GM23338 (cell line): ENCODE measurements around the gene WDHD1. TPM values are rescaled to one million over a fixed set of nuclear protein-coding genes. Genes with fewer than 3 reads are reported as not detected.

Experiments used
- ATAC-seq: fragments of 200-7000 bp; cut with Tn5 transposase; 3 replicates; pipeline ENCODE4 v1.9.1; 2020
- DNase-seq: peaks from one replicate; pipeline ENCODE4 v3.0.0-alpha.2; 2015; ENCODE audit warnings: low spot score
- H2AFZ ChIP-seq: fragments of 200-600 bp; sonication (generic); 2 replicates; pipeline ENCODE4 v1.8.0; 2016; ENCODE audit warnings: antibody characterized with exemption, mild to moderate bottlenecking, moderate library complexity
- H3F3A ChIP-seq: fragments of 200-600 bp; sonication (generic); replicated peaks from 2 replicates; pipeline ENCODE4 v1.8.0; 2017; ENCODE audit warnings: antibody characterized with exemption, mixed run types, low read depth
- H3K27ac ChIP-seq: fragments of 200-600 bp; sonication (generic); 2 replicates; pipeline ENCODE4 v1.6.1; 2016; ENCODE audit warnings: low read depth
- H3K27me3 ChIP-seq: fragments of 200-600 bp; sonication (generic); 2 replicates; pipeline ENCODE4 v1.8.0; 2016; ENCODE audit warnings: mild to moderate bottlenecking, mixed run types, moderate library complexity; ENCODE audit not compliant: insufficient read depth
- H3K36me3 ChIP-seq: fragments of 200-600 bp; sonication (generic); 2 replicates; pipeline ENCODE4 v1.8.0; 2016; ENCODE audit warnings: mild to moderate bottlenecking; ENCODE audit not compliant: insufficient read depth
- H3K4me1 ChIP-seq: fragments of 200-600 bp; sonication (generic); 2 replicates; pipeline ENCODE4 v1.8.0; 2016; ENCODE audit warnings: mild to moderate bottlenecking, moderate library complexity; ENCODE audit not compliant: insufficient read depth
- H3K4me2 ChIP-seq: fragments of 200-600 bp; sonication (generic); 2 replicates; pipeline ENCODE4 v1.7.1; 2017; ENCODE audit warnings: mixed run types
- H3K4me3 ChIP-seq: fragments of 200-600 bp; sonication (generic); 2 replicates; pipeline ENCODE4 v1.6.1; 2016; ENCODE audit warnings: mixed run types
- H3K79me2 ChIP-seq: fragments of 200-600 bp; sonication (generic); replicated peaks from 2 replicates; pipeline ENCODE4 v1.8.0; 2017; ENCODE audit warnings: mild to moderate bottlenecking; ENCODE audit not compliant: insufficient read depth
- H3K9me2 ChIP-seq: fragments of 200-600 bp; sonication (generic); 2 replicates; pipeline ENCODE4 v1.8.0; 2017; ENCODE audit not compliant: insufficient read depth
- H4K20me1 ChIP-seq: fragments of 200-600 bp; sonication (generic); replicated peaks from 2 replicates; pipeline ENCODE4 v1.8.0; 2017; ENCODE audit warnings: mild to moderate bottlenecking; ENCODE audit not compliant: insufficient read depth
- H3K27ac Mint-ChIP-seq: 2 replicates; pipeline ENCODE4 v1.8.0; 2020; ENCODE audit warnings: inconsistent platforms, mild to moderate bottlenecking, moderate library complexity, mixed read lengths
- H3K27me3 Mint-ChIP-seq: 3 replicates; pipeline ENCODE4 v1.8.0; 2022; ENCODE audit warnings: low read depth, mild to moderate bottlenecking, moderate library complexity, mixed read lengths, inconsistent platforms; ENCODE audit not compliant: insufficient read depth, poor library complexity
- H3K36me3 Mint-ChIP-seq: 3 replicates; pipeline ENCODE4 v1.8.0; 2021; ENCODE audit warnings: low read depth, mild to moderate bottlenecking, inconsistent platforms, moderate library complexity, mixed read lengths
- H3K4me1 Mint-ChIP-seq: 3 replicates; pipeline ENCODE4 v1.8.0; 2020; ENCODE audit warnings: mild to moderate bottlenecking, inconsistent platforms, mixed read lengths
- H3K4me3 Mint-ChIP-seq: 3 replicates; pipeline ENCODE4 v1.8.0; 2021; ENCODE audit warnings: moderate library complexity, mild to moderate bottlenecking, inconsistent platforms, mixed read lengths
- H3K9me3 Mint-ChIP-seq: 3 replicates; pipeline ENCODE4 v1.8.0; 2020; ENCODE audit warnings: moderate library complexity, mild to moderate bottlenecking, inconsistent platforms, mixed read lengths
- CTCF ChIP-seq, 2 experiments: fragments of 200-600 bp in 1 of 2; sonication (generic) in 1 of 2; conservative IDR thresholded peaks; 2 replicates each; pipeline versions ENCODE4 v1.5.1 to v1.6.1; 2016 to 2017; ENCODE audit warnings: antibody characterized with exemption in 2 of 2, low read depth in 2 of 2, mild to moderate bottlenecking in 2 of 2, moderate library complexity in 1 of 2
- ETS1 ChIP-seq: IDR thresholded peaks from 2 replicates; pipeline ENCODE4 v1.6.1; 2016; ENCODE audit warnings: antibody characterized with exemption
- EZH2 ChIP-seq: fragments of 200-600 bp; sonication (generic); IDR thresholded peaks from one replicate; pipeline ENCODE4 v1.8.0; 2017; ENCODE audit warnings: antibody characterized with exemption, mild to moderate bottlenecking, low read depth; ENCODE audit not compliant: unreplicated experiment
- EZH2phosphoT487 ChIP-seq: fragments of 200-600 bp; sonication (generic); IDR thresholded peaks from one replicate; pipeline ENCODE4 v1.8.1; 2018; ENCODE audit warnings: antibody characterized with exemption; ENCODE audit not compliant: unreplicated experiment
- JUNB ChIP-seq: IDR thresholded peaks from one replicate; pipeline ENCODE4 v1.6.1; 2016; ENCODE audit warnings: antibody characterized with exemption; ENCODE audit not compliant: unreplicated experiment
- REST ChIP-seq: IDR thresholded peaks from one replicate; pipeline ENCODE4 v1.6.1; 2018; ENCODE audit warnings: antibody characterized with exemption; ENCODE audit not compliant: unreplicated experiment
- STAT1 ChIP-seq: IDR thresholded peaks from one replicate; pipeline ENCODE4 v1.6.1; 2016; ENCODE audit warnings: antibody characterized with exemption; ENCODE audit not compliant: unreplicated experiment
- ZNF331 ChIP-seq: fragments of 250-450 bp; sonication (Bioruptor Pico); IDR thresholded peaks from 2 replicates; pipeline ENCODE4 v1.5.0; 2020; ENCODE audit warnings: low read depth, mild to moderate bottlenecking, moderate library complexity
- ZNF462 ChIP-seq: fragments of 250-450 bp; sonication (Bioruptor Pico); IDR thresholded peaks from 2 replicates; pipeline ENCODE4 v1.5.0; 2020; ENCODE audit warnings: mild to moderate bottlenecking, moderate library complexity
- polyA plus RNA-seq: library from polyadenylated mRNA; unstranded; fragments of >200 nt; fragmentation: Nextera tagmentation; extraction: Ambion mirVana; gene quantifications from 2 replicates; pipeline ENCODE4 v1.2.1, GENCODE V29; 2016
- total RNA-seq: library from RNA; depleted of rRNA; stranded (reverse); fragments of >200 nt; shearing (Covaris generic); gene quantifications from 2 replicates; pipeline ENCODE4 v1.2.3, GENCODE V29; 2014

WDHD1 gene
- total and polyA plus RNA-seq, 2 experiments from 2014 or later: 48.8 to 65.4 TPM

- TF ChIP-seq ETS1: no peak
- no peak for TF ChIP-seq JUNB
- no peak for TF ChIP-seq ZNF331 (CRISPR knock-in tag)
- TF ChIP-seq EZH2: no peak
- TF ChIP-seq REST: no peak
- no peak for TF ChIP-seq EZH2phosphoT487
These were observed 118.7 kb downstream of the WDHD1 start (continued) for GRCh38 chr14:54908190-54908589.

- Histone ChIP-seq H4K20me1 (0 out of 2 replicates have a peak, but pooled peaks cover 7% of the 10 kb centered on the region), H3K36me3 (no peaks in the 10 kb centered on the region), H3K27me3 (peaks cover 22% of the 10 kb centered on the region), H3K79me2 (no peaks in the 10 kb centered on the region), H3K9me2 (no peaks in the 10 kb centered on the region), H3K4me1 (peaks cover 7% of the 10 kb centered on the region), H3K27ac (no peak overlapping the region), H3K4me3 (no peak overlapping the region), H3K4me2 (no peak overlapping the region), H3F3A (peaks cover 8% of the 10 kb centered on the region; the same call in 1 of the 2 replicates), H2AFZ (no peak overlapping the region)
- DNase-seq: no peak
- Mint-ChIP-seq H3K27me3 (peaks cover 11% of the 10 kb centered on the region), H3K4me3 (no peak overlapping the region), H3K9me3 (no peaks in the 10 kb centered on the region), H3K27ac (no peak overlapping the region), H3K4me1 (peaks cover 8% of the 10 kb centered on the region; the same call in 2 of the 3 replicates), H3K36me3 (no peaks in the 10 kb centered on the region)
- no peak for ATAC-seq
- TF ChIP-seq ZNF331 (CRISPR knock-in tag) (no peak), EZH2phosphoT487 (no peak), CTCF (conservative IDR thresholded peaks at IDR 0.05; ENCODE audit: low read depth in 2 of 2) (no peak), ETS1 (no peak), ZNF462 (CRISPR knock-in tag) (no peak), STAT1 (no peak)
These were observed 120.8 kb downstream of the WDHD1 start for GRCh38 chr14:54906075-54906474.
